ENCODE data around the gene TTC27.
A peak's percentile ranks its signal among the peaks of the same experiment; 100 is the strongest.

The TTC27 gene

DNA sequence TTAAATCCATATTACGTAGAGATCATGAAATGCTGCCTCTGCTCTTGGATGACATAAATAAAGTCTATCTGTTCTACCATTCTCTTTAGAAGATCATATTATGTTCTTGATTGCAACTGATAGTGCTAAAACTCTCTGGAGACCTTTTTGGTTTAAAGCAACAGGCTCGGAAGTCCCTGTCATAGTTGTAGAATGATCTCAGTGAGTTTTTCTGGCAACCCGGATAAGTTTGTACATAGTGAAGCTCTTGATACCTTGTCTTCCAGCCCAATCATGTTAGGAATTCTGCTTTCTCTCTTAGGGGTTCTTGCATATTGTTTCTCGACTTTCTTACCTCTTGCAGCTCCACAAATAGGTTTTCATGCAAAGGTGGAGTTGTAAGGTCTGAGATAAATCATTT, 156.1 kb downstream of the TTC27 start:
- H3K36me3 ChIP-seq (ENCODE audit: control insufficient read depth in 5 of 5, insufficient read depth in 5 of 5, low read length in 5 of 5), result peaks cover 0 to 23% (median 3%) of the 10 kb centered on the region in 5 donors
- H3K27ac ChIP-seq (ENCODE audit: low read depth, low read length), result peak overlapping the region; percentile 28
- H3K9ac ChIP-seq (ENCODE audit: low read length in 5 of 5), result no peak overlapping the region
- H3K4me1 ChIP-seq (ENCODE audit: control insufficient read depth in 5 of 5, insufficient read depth in 5 of 5, low read length in 5 of 5), result peaks cover 0 to 11% (median 0%) of the 10 kb centered on the region in 5 donors
- H3K4me3 ChIP-seq (ENCODE audit: low read depth in 1 of 5, low read length in 5 of 5), result no peak overlapping the region
- peaks cover 2 to 8% (median 4%) of the 10 kb centered on the region in 5 donors for H3K9me3 ChIP-seq (ENCODE audit: control insufficient read depth in 5 of 5, low read length in 5 of 5)
- H3K27me3 ChIP-seq (ENCODE audit: control insufficient read depth in 5 of 5, insufficient read depth in 4 of 5, low read length in 5 of 5), result no peaks in the 10 kb centered on the region

DNA sequence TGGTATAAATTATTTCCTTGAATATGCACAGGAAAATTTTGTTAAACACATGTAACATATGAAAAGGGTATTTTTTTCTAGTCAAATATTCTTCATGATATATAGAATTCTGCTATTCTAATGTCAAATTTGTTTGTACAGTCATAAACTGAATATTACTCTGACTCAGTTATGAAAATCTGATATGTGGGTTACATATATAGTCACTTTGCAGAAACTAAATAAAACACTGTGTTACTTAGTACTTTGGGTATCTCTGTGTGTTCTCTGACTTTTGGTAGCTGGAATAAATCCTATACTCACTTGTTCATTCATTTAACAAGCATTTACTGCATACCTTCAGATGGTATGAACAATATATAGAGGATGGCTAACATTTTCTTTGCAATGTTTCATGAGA, 159.4 kb downstream of the TTC27 start:
- Histone ChIP-seq H3K27ac (ENCODE audit: low read depth, low read length) (no peak overlapping the region), H3K36me3 (ENCODE audit: control insufficient read depth in 5 of 5, insufficient read depth in 5 of 5, low read length in 5 of 5) (peaks cover 0 to 17% (median 0%) of the 10 kb centered on the region in 5 donors), H3K9me3 (ENCODE audit: control insufficient read depth in 5 of 5, low read length in 5 of 5) (no peaks in the 10 kb centered on the region), H3K4me3 (ENCODE audit: low read depth in 1 of 5, low read length in 5 of 5) (no peak overlapping the region), H3K4me1 (ENCODE audit: control insufficient read depth in 5 of 5, insufficient read depth in 5 of 5, low read length in 5 of 5) (peaks cover 0 to 16% (median 4%) of the 10 kb centered on the region in 5 donors), H3K9ac (ENCODE audit: low read length in 5 of 5) (no peak overlapping the region), H3K27me3 (ENCODE audit: control insufficient read depth in 5 of 5, insufficient read depth in 4 of 5, low read length in 5 of 5) (no peaks in the 10 kb centered on the region)

DNA sequence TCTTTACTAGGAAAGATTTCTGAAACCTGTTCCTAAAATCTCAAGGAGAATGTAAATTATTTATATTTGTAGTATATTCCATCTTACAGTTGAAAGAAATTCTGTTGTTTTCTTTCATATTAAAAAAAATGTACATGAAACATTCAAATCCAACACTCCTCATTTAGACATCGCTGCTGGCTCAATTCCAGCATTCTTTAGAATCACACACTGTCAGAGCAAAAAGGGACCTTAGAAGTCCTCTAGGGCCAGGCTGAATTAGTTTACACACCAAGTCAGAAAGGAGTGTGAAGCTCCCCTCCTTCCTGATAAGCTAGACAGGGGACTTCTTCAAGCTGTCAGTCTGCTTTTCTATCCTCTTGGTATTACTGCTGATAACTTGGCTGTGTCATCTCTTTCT, 160.3 kb downstream of the TTC27 start:
- peaks cover 0 to 11% (median 0%) of the 10 kb centered on the region in 5 donors for H3K36me3 ChIP-seq (ENCODE audit: control insufficient read depth in 5 of 5, insufficient read depth in 5 of 5, low read length in 5 of 5)
- no peak overlapping the region for H3K4me3 ChIP-seq (ENCODE audit: low read depth in 1 of 5, low read length in 5 of 5)
- no peak overlapping the region for H3K9ac ChIP-seq (ENCODE audit: low read length in 5 of 5)
- H3K27me3 ChIP-seq (ENCODE audit: control insufficient read depth in 5 of 5, insufficient read depth in 4 of 5, low read length in 5 of 5), result no peaks in the 10 kb centered on the region
- no peak overlapping the region for H3K27ac ChIP-seq (ENCODE audit: low read depth, low read length)
- H3K9me3 ChIP-seq (ENCODE audit: control insufficient read depth in 5 of 5, low read length in 5 of 5), result no peaks in the 10 kb centered on the region
- H3K4me1 ChIP-seq (ENCODE audit: control insufficient read depth in 5 of 5, insufficient read depth in 5 of 5, low read length in 5 of 5), result peaks cover 3 to 23% (median 8%) of the 10 kb centered on the region in 5 donors

DNA sequence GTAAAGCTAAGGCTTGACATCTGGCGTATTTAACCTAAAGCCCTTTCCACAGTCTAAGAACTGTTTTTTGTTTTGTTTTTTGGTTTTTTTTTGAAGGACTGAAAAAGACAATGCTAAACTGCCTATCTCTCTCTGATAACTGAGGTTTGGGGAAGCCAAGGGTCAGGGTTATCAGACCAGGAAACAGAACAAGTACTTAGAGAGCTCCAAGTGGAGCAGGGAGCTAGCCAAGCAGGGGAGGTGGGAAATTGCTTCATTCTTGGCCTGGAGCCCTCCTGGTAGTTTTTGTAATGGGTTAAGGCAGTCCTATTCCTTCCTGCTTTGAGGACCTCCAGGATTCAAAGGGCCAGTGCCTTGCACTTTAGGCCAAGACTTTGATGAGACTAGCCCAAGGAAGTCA, 164.6 kb downstream of the TTC27 start:
- Histone ChIP-seq H3K27ac (ENCODE audit: low read depth, low read length) (no peak overlapping the region), H3K9me3 (ENCODE audit: control insufficient read depth in 5 of 5, low read length in 5 of 5) (no peaks in the 10 kb centered on the region), H3K4me1 (ENCODE audit: control insufficient read depth in 5 of 5, insufficient read depth in 5 of 5, low read length in 5 of 5) (peaks cover 3 to 16% (median 7%) of the 10 kb centered on the region in 5 donors)

DNA sequence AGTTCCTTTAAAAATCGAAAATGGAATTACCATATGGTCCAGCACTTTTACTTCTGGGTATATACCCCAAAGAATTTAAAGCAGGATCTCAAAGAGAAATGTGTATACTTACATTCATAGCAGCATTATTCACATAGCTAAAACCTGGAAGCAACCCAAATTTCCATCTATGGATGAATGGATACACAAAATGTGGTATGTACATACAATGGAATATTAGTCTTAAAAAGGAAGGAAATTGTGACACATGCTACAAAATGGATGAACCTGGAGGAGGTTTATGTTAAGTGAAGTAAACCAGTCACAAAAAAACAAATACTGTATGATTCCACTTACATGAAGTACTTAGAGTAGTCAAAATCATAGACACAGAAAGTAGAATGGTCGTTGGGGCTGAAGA, 171.0 kb downstream of the TTC27 start:
- Histone ChIP-seq H3K36me3 (ENCODE audit: control insufficient read depth in 5 of 5, insufficient read depth in 5 of 5, low read length in 5 of 5) (peaks cover 0 to 3% (median 0%) of the 10 kb centered on the region in 5 donors), H3K4me1 (ENCODE audit: control insufficient read depth in 5 of 5, insufficient read depth in 5 of 5, low read length in 5 of 5) (peaks cover 0 to 3% (median 0%) of the 10 kb centered on the region in 5 donors), H3K9me3 (ENCODE audit: control insufficient read depth in 5 of 5, low read length in 5 of 5) (no peaks in the 10 kb centered on the region), H3K27me3 (ENCODE audit: control insufficient read depth in 5 of 5, insufficient read depth in 4 of 5, low read length in 5 of 5) (no peaks in the 10 kb centered on the region), H3K4me3 (ENCODE audit: low read depth in 1 of 5, low read length in 5 of 5) (no peak overlapping the region), H3K27ac (ENCODE audit: low read depth, low read length) (no peak overlapping the region), H3K9ac (ENCODE audit: low read length in 5 of 5) (no peak overlapping the region)

More for the DNA sequence above, 164.6 kb downstream of the TTC27 start:
- Histone ChIP-seq H3K4me3 (ENCODE audit: low read depth in 1 of 5, low read length in 5 of 5) (no peak overlapping the region), H3K36me3 (ENCODE audit: control insufficient read depth in 5 of 5, insufficient read depth in 5 of 5, low read length in 5 of 5) (peaks cover 0 to 6% (median 0%) of the 10 kb centered on the region in 5 donors), H3K9ac (ENCODE audit: low read length in 5 of 5) (no peak overlapping the region), H3K27me3 (ENCODE audit: control insufficient read depth in 5 of 5, insufficient read depth in 4 of 5, low read length in 5 of 5) (no peaks in the 10 kb centered on the region)

DNA sequence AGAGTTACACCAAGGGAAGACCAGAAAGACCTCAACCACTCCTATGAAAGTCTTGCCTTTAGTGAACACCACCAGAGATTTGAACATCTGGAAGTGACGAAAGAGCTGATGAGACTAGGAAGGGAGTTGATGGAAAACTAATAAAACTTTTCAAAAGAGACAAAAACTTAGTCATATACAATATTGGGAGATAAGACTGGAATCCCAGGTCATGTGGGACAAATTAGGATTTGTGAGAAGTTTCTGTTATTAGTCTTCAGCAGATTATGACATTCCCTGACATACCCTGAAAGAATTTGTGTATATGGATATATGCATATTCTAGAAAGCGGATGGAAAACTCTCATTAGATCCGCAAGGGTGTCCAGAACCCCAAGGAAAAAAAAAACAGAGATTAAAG, 173.9 kb downstream of the TTC27 start:
- H3K27ac ChIP-seq (ENCODE audit: low read depth, low read length), result no peak overlapping the region
- H3K4me3 ChIP-seq (ENCODE audit: low read depth in 1 of 5, low read length in 5 of 5), result no peak overlapping the region

DNA sequence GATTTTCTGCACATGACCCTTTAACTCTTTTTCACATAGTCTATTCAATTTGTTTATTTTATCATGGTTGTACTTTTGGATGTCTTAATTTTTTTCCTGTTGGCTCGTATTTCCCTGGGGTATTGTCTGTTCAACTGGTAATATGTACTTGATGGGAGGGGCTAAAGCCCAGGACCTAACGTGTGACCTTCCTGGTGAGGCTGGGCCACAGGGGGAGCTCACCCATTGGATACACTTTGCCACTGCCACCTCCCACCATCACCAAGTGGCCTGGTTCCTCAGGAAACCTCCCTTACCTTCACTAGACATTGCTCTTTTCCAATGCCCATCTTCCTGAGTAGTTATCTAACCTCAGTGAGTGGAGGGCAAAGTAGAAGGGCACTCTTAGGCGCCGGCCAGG, 175.0 kb downstream of the TTC27 start:
- H3K36me3 ChIP-seq (ENCODE audit: control insufficient read depth in 5 of 5, insufficient read depth in 5 of 5, low read length in 5 of 5), result peaks cover 0 to 3% (median 0%) of the 10 kb centered on the region in 5 donors
- H3K4me1 ChIP-seq (ENCODE audit: control insufficient read depth in 5 of 5, insufficient read depth in 5 of 5, low read length in 5 of 5), result no peaks in the 10 kb centered on the region
- H3K27me3 ChIP-seq (ENCODE audit: control insufficient read depth in 5 of 5, insufficient read depth in 4 of 5, low read length in 5 of 5), result no peaks in the 10 kb centered on the region
- no peak overlapping the region for H3K27ac ChIP-seq (ENCODE audit: low read depth, low read length)
- H3K9ac ChIP-seq (ENCODE audit: low read length in 5 of 5), result no peak overlapping the region
- no peaks in the 10 kb centered on the region for H3K9me3 ChIP-seq (ENCODE audit: control insufficient read depth in 5 of 5, low read length in 5 of 5)
- no peak overlapping the region for H3K4me3 ChIP-seq (ENCODE audit: low read depth in 1 of 5, low read length in 5 of 5)

More for the DNA sequence above, 173.9 kb downstream of the TTC27 start:
- peaks cover 0 to 3% (median 0%) of the 10 kb centered on the region in 5 donors for H3K36me3 ChIP-seq (ENCODE audit: control insufficient read depth in 5 of 5, insufficient read depth in 5 of 5, low read length in 5 of 5)
- no peaks in the 10 kb centered on the region for H3K9me3 ChIP-seq (ENCODE audit: control insufficient read depth in 5 of 5, low read length in 5 of 5)
- H3K4me1 ChIP-seq (ENCODE audit: control insufficient read depth in 5 of 5, insufficient read depth in 5 of 5, low read length in 5 of 5), result no peaks in the 10 kb centered on the region
- no peaks in the 10 kb centered on the region for H3K27me3 ChIP-seq (ENCODE audit: control insufficient read depth in 5 of 5, insufficient read depth in 4 of 5, low read length in 5 of 5)
- H3K9ac ChIP-seq (ENCODE audit: low read length in 5 of 5), result no peak overlapping the region

DNA sequence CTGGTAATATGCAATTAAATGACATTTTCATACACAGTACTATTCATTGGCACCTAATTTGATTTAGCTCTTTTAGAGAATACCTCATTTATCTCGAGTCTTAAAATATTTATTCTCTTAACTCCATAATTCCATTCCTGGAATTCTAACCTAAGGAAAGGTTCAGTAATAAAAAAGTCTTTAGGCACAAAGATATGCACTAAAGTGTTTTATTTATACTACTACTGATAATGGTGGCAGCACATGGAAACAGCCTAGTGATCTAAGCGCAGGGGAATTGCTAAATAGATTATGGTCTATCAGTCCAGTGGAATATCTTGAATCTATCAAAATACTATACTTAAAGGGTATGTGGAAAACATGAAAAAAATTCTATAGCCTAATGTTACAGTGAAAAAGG, 176.4 kb downstream of the TTC27 start:
- no peak overlapping the region for H3K4me3 ChIP-seq (ENCODE audit: low read depth in 1 of 5, low read length in 5 of 5)
- no peak overlapping the region for H3K27ac ChIP-seq (ENCODE audit: low read depth, low read length)
- H3K27me3 ChIP-seq (ENCODE audit: control insufficient read depth in 5 of 5, insufficient read depth in 4 of 5, low read length in 5 of 5), result no peaks in the 10 kb centered on the region

DNA sequence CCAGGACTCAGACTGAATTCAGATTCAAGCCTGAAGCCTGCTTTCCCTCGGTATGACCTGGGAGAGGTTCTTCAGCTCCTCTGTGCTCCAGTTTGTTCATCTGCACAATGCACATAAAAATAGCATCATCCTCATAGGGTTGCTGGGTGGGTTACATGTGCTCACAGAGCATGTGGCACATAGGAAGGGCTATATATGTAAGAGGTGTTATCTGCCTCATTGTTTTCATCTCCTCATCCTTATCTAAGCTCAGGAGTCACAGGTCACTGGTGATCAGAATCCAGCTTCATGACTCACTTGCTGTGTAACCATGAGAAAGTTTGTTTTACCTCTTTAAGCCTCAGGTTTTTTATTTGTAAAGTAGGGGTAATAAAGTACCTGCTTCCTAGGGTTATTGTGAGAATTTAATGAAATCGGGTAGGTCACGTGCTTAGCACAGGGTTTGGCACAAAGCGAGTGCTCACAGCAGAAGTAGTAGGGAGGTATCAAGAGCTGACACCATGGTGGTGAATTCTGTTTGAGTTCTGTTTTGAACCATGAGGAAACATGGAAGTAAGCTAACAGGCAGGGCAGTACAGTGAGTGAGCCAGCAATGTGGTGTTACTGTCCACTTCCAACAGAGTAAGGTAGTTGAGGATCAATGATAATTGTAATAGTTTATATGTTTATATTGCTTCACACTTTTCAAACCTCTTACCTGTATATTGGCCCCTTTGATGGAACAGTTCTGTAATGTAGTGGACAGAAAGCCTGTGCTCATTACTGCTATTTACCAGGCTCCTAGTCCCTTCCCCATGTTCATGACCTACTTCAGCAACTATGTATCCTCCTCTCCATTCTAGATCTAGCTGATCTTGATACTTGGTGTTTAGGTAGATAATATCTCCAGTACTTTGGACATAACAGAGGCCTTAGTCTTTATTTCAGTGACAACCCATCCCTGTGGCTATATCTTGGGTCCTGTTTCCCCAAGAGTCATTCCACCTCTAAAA, 177.6 kb downstream of the TTC27 start:
- H3K27ac ChIP-seq (ENCODE audit: low read depth, low read length), result no peak overlapping the region
- no peak overlapping the region for H3K9ac ChIP-seq (ENCODE audit: low read length in 5 of 5)
- H3K36me3 ChIP-seq (ENCODE audit: control insufficient read depth in 5 of 5, insufficient read depth in 5 of 5, low read length in 5 of 5), result peaks cover 0 to 7% (median 3%) of the 10 kb centered on the region in 5 donors
- no peak overlapping the region for H3K4me3 ChIP-seq (ENCODE audit: low read depth in 1 of 5, low read length in 5 of 5)
- no peaks in the 10 kb centered on the region for H3K4me1 ChIP-seq (ENCODE audit: control insufficient read depth in 5 of 5, insufficient read depth in 5 of 5, low read length in 5 of 5)
- H3K9me3 ChIP-seq (ENCODE audit: control insufficient read depth in 5 of 5, low read length in 5 of 5), result no peaks in the 10 kb centered on the region
- H3K27me3 ChIP-seq (ENCODE audit: control insufficient read depth in 5 of 5, insufficient read depth in 4 of 5, low read length in 5 of 5), result no peaks in the 10 kb centered on the region

More for the DNA sequence above, 176.4 kb downstream of the TTC27 start:
- Histone ChIP-seq H3K9me3 (ENCODE audit: control insufficient read depth in 5 of 5, low read length in 5 of 5) (no peaks in the 10 kb centered on the region), H3K9ac (ENCODE audit: low read length in 5 of 5) (no peak overlapping the region), H3K36me3 (ENCODE audit: control insufficient read depth in 5 of 5, insufficient read depth in 5 of 5, low read length in 5 of 5) (peaks cover 0 to 6% (median 3%) of the 10 kb centered on the region in 5 donors), H3K4me1 (ENCODE audit: control insufficient read depth in 5 of 5, insufficient read depth in 5 of 5, low read length in 5 of 5) (no peaks in the 10 kb centered on the region)

DNA sequence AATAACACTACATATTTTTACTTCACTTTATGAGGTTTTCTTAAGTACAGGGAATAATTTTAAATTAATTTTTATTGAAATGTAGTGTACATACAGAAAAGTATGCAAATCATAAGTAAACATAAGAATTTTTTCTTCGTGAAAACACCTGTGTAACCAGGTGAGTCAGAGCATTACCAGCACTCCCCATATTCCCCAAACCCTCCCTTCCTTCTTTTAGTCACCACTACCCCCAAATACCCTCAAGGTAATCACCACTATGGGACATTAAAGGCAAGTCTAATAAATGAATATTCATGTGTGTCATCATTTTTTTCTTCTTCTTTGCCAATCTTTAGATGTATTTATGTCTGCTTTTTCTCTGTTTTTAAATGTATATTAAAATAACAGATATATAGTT, 179.0 kb downstream of the TTC27 start:
- Histone ChIP-seq H3K4me1 (ENCODE audit: control insufficient read depth in 5 of 5, insufficient read depth in 5 of 5, low read length in 5 of 5) (peaks cover 0 to 5% (median 0%) of the 10 kb centered on the region in 5 donors), H3K4me3 (ENCODE audit: low read depth in 1 of 5, low read length in 5 of 5) (no peak overlapping the region), H3K27ac (ENCODE audit: low read depth, low read length) (no peak overlapping the region), H3K9ac (ENCODE audit: low read length in 5 of 5) (no peak overlapping the region), H3K9me3 (ENCODE audit: control insufficient read depth in 5 of 5, low read length in 5 of 5) (no peaks in the 10 kb centered on the region), H3K27me3 (ENCODE audit: control insufficient read depth in 5 of 5, insufficient read depth in 4 of 5, low read length in 5 of 5) (no peaks in the 10 kb centered on the region), H3K36me3 (ENCODE audit: control insufficient read depth in 5 of 5, insufficient read depth in 5 of 5, low read length in 5 of 5) (peaks cover 0 to 11% (median 3%) of the 10 kb centered on the region in 5 donors)
